Measurements from ENCODE around the gene C13orf46.

Gene C13orf46

DNA sequence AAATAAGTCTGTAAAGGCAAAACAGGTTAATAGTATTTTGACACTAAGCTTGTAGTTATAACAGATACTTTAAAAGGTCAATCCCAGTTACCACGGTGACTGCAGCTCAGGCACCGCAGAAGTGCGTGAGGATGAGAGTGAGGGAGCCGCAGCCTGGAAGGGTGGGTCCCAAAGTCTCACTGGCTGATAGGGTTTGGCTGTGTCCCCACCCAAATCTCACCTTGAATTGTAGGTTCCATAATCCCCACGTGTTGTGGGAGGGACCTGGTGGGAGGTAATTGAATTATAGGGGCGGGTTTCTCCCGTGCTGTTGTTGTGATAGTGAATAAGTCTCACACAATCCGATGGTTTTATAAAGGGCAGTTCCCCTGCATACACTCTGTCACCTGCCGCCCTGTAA lies 70.0 kb downstream of the C13orf46 start:
- H3K4me3 ChIP-seq (ENCODE audit: low read depth, low read length): no peak overlapping the region
- DNase-seq (ENCODE audit: low read depth): no peak
- TF ChIP-seq, protein P1, sequence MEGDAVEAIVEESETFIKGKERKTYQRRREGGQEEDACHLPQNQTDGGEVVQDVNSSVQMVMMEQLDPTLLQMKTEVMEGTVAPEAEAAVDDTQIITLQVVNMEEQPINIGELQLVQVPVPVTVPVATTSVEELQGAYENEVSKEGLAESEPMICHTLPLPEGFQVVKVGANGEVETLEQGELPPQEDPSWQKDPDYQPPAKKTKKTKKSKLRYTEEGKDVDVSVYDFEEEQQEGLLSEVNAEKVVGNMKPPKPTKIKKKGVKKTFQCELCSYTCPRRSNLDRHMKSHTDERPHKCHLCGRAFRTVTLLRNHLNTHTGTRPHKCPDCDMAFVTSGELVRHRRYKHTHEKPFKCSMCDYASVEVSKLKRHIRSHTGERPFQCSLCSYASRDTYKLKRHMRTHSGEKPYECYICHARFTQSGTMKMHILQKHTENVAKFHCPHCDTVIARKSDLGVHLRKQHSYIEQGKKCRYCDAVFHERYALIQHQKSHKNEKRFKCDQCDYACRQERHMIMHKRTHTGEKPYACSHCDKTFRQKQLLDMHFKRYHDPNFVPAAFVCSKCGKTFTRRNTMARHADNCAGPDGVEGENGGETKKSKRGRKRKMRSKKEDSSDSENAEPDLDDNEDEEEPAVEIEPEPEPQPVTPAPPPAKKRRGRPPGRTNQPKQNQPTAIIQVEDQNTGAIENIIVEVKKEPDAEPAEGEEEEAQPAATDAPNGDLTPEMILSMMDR (IDR thresholded peaks at IDR 0.05; ENCODE audit: control insufficient read depth, extremely low read depth, insufficient read depth): no peak

Data from LNCaP clone FGC (cell line).